PC-9 (cell line): ENCODE measurements around the gene SH3RF3.

ENCODE experiments used
- CTCF ChIP-seq: fragments of 200-600 bp; sonication (generic); conservative IDR thresholded peaks from 2 replicates; pipeline ENCODE4 v1.6.1; 2017; ENCODE audit warnings: mixed run types, antibody characterized with exemption, mild to moderate bottlenecking, moderate library complexity
- EZH2 ChIP-seq: fragments of 200-600 bp; sonication (generic); IDR thresholded peaks from 2 replicates; pipeline ENCODE4 v1.8.0; 2017; ENCODE audit warnings: antibody characterized with exemption, low read depth

GRCh38 chr2:109365131-109365530 is 236.1 kb downstream of the SH3RF3 start:
- TF ChIP-seq CTCF: no peak
- no peak for TF ChIP-seq EZH2
